Progenitor cell of endocrine pancreas (in vitro differentiated cells): Measurements from ENCODE around the gene CCDC28B. TPM values are rescaled to one million over a fixed set of nuclear protein-coding genes. Genes with fewer than 3 reads are reported as not detected.

Source experiments
- DNase-seq: peaks from one replicate; pipeline ENCODE4 v3.0.0; 2021; ENCODE audit warnings: low spot score; ENCODE audit not compliant: unreplicated experiment
- H3K27ac Mint-ChIP-seq: 2 replicates; pipeline ENCODE4 v1.8.0; 2021; ENCODE audit warnings: mild to moderate bottlenecking, moderate library complexity, mixed read lengths
- H3K27me3 Mint-ChIP-seq: 2 replicates; pipeline ENCODE4 v1.8.0; 2021; ENCODE audit warnings: mixed read lengths
- H3K36me3 Mint-ChIP-seq: 2 replicates; pipeline ENCODE4 v1.8.0; 2022; ENCODE audit warnings: mixed read lengths; ENCODE audit not compliant: insufficient read depth
- H3K4me1 Mint-ChIP-seq: 2 replicates; pipeline ENCODE4 v1.8.0; 2021; ENCODE audit warnings: low read depth, mixed read lengths
- H3K4me3 Mint-ChIP-seq: 2 replicates; pipeline ENCODE4 v1.8.0; 2021; ENCODE audit warnings: low read depth, mild to moderate bottlenecking, moderate library complexity, mixed read lengths
- H3K9me3 Mint-ChIP-seq: 2 replicates; pipeline ENCODE4 v1.8.0; 2021; ENCODE audit warnings: low read depth, mixed read lengths
- CTCF ChIP-seq: fragments of 200-600 bp; sonication (generic); IDR thresholded peaks from one replicate; pipeline ENCODE4 v1.5.0; 2021; ENCODE audit warnings: antibody characterized with exemption, mild to moderate bottlenecking; ENCODE audit not compliant: unreplicated experiment
- total RNA-seq: library from RNA; stranded (reverse); gene quantifications from 2 replicates; pipeline ENCODE4 v1.2.1, GENCODE V29; 2021

Gene CCDC28B
- total RNA-seq, 1 donor from 2014 or later, result 15.5 TPM

- TF ChIP-seq CTCF, result peak; percentile 48
- peak within 1 kb of the TSS; percentile 88 for H3K4me3 Mint-ChIP-seq
- no peaks in the 10 kb centered on the region for H3K27me3 Mint-ChIP-seq
- H3K4me1 Mint-ChIP-seq, result peaks cover 13% of the 10 kb centered on the region
- peaks cover 1% of the 10 kb centered on the region for H3K36me3 Mint-ChIP-seq
- peak; percentile 87 for DNase-seq
- no peaks in the 10 kb centered on the region for H3K9me3 Mint-ChIP-seq
- peak within 1 kb of the TSS; percentile 94 for H3K27ac Mint-ChIP-seq
Measured at GRCh38 chr1:32205401-32206370, 5.3 kb downstream of the CCDC28B start, which contains the start of gene IQCC. Gene IQCC (plus strand): TSS chr1:32205671. CDS start chr1:32205682, 11 bp downstream.

- Mint-ChIP-seq H3K4me3 (no peak overlapping the region), H3K27me3 (no peaks in the 10 kb centered on the region), H3K36me3 (peaks cover 1% of the 10 kb centered on the region), H3K9me3 (no peaks in the 10 kb centered on the region), H3K27ac (no peak overlapping the region), H3K4me1 (peaks cover 8% of the 10 kb centered on the region)
- DNase-seq, result no peak
- no peak for TF ChIP-seq CTCF
Measured at GRCh38 chr1:32208469-32208868, 8.1 kb downstream of the CCDC28B start.

- DNase-seq, result no peak
- no peak within 1 kb of the TSS for H3K27ac Mint-ChIP-seq
- no peaks in the 10 kb centered on the region for H3K27me3 Mint-ChIP-seq
- TF ChIP-seq CTCF, result no peak
- H3K9me3 Mint-ChIP-seq, result no peaks in the 10 kb centered on the region
- H3K4me3 Mint-ChIP-seq, result no peak within 1 kb of the TSS
- H3K4me1 Mint-ChIP-seq, result peaks cover 8% of the 10 kb centered on the region
- H3K36me3 Mint-ChIP-seq, result peaks cover 1% of the 10 kb centered on the region
Measured at GRCh38 chr1:32208891-32209328, 8.5 kb downstream of the CCDC28B start, which contains the start of gene DCDC2B. Gene DCDC2B (plus strand): TSS chr1:32209089. CDS start chr1:32209094, 5 bp downstream.

- TF ChIP-seq CTCF, result peak; percentile 73
Measured at GRCh38 chr1:32215629-32216480, 15.5 kb downstream of the CCDC28B start.

GRCh38 chr1:32216566-32216965, 16.2 kb downstream of the CCDC28B start:
- Mint-ChIP-seq H3K4me1 (peaks cover 13% of the 10 kb centered on the region), H3K27ac (no peak overlapping the region), H3K36me3 (peaks cover 3% of the 10 kb centered on the region), H3K9me3 (no peaks in the 10 kb centered on the region), H3K27me3 (no peaks in the 10 kb centered on the region), H3K4me3 (no peak overlapping the region)
- no peak for DNase-seq
- no peak for TF ChIP-seq CTCF

More at GRCh38 chr1:32215629-32216480, 15.5 kb downstream of the CCDC28B start:
- H3K4me3 Mint-ChIP-seq, result no peak overlapping the region
- peak overlapping the region; percentile 73 for H3K27ac Mint-ChIP-seq
- H3K27me3 Mint-ChIP-seq, result no peaks in the 10 kb centered on the region
- peak; percentile 34 for DNase-seq
- H3K4me1 Mint-ChIP-seq, result peaks cover 7% of the 10 kb centered on the region
- peaks cover 3% of the 10 kb centered on the region for H3K36me3 Mint-ChIP-seq
- H3K9me3 Mint-ChIP-seq, result no peaks in the 10 kb centered on the region
